ENCODE results near the gene ADK. TPM values are rescaled to one million over a fixed set of nuclear protein-coding genes. Genes with fewer than 3 reads are reported as not detected.
A peak's percentile ranks its signal among the peaks of the same experiment; 100 is the strongest.

Gene ADK
- total and polyA plus RNA-seq, 5 donors from 2014 or later, result 33.3 to 83.0 (median 63.7) TPM

DNA sequence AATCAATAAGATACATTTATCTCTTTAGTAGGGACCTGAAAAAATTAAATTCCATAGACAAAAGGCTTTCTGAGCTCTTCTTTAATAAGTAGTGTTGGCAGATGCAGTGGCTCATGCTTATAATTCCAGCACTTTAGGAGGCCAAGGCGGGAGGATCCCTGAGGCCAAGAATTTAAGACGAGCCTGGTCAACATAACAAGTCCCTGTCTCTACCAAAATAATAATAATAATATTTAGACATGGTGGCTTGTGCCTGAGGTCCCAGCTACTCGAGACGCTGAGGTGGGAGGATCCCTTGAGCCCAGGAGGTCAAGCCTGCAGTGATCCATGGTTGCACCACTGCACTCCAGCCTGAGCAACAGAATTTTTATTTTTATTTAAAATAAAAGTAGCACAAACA lies 280.8 kb downstream of the ADK start:
- no peaks in the 10 kb centered on the region for H3K4me1 ChIP-seq (ENCODE audit: control insufficient read depth, insufficient read depth, low read length, poor library complexity, severe bottlenecking)
- H3K9me3 Mint-ChIP-seq, result peaks cover 0 to 2% (median 0%) of the 10 kb centered on the region in 7 donors
- no peak for ATAC-seq (ENCODE audit: low read depth in 2 of 2)
- H3K9me3 ChIP-seq (ENCODE audit: control insufficient read depth in 2 of 2, low read length in 2 of 2), result no peaks in the 10 kb centered on the region
- peaks cover 0 to 17% (median 12%) of the 10 kb centered on the region in 4 donors for H3K4me1 Mint-ChIP-seq
- H3K27me3 ChIP-seq (ENCODE audit: control insufficient read depth, insufficient read depth, low read length), result no peaks in the 10 kb centered on the region
- DNase-seq, result no peak
- no peak overlapping the region for H3K4me3 ChIP-seq (ENCODE audit: low read depth, low read length)
- no peaks in the 10 kb centered on the region for H3K27me3 Mint-ChIP-seq
- no peak overlapping the region for H3K27ac ChIP-seq (ENCODE audit: insufficient read depth, low read length, poor library complexity, severe bottlenecking)
- H3K4me3 Mint-ChIP-seq, result no peak overlapping the region
- no peaks in the 10 kb centered on the region for H3K36me3 ChIP-seq (ENCODE audit: control insufficient read depth, insufficient read depth, low read length)
- peaks cover 14% of the 10 kb centered on the region for H3K36me3 Mint-ChIP-seq
- no peak overlapping the region for H3K27ac Mint-ChIP-seq

DNA sequence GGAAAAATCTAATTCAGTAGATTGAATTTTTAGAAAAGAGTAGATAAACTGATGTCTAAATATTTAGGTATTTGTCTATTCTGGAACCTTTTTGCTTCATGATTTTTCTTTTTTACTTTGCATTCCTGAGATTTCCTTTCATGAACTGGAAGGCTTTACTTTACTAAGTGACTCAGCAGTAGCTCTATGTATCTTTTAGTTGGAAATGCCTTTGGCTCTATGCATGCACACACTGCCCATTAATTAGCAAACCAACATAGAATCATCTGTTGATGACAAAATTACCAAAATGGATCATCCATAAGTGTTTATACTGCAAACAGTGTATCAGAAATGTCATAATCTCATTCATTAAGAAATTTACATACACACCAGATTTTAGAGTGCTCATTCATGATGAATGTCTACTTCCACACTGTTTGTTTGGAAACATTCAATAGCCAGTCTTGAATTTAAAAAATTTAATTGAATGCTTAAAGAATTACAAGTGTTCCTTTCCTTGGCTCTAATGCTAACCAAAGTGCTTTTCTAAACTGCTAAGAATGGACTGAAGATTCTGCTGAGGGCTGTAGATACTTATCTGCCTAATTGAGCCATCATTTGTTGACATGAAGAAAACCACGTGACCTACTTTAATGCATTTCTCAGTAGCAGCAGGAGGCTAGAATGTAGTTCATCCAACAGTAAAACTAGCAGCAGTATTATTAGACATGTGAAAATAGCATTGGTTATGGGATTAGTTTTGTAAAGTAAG lies 282.0 kb downstream of the ADK start:
- H3K4me3 Mint-ChIP-seq, result no peak overlapping the region
- no peak overlapping the region for H3K27ac Mint-ChIP-seq
- no peaks in the 10 kb centered on the region for H3K4me1 ChIP-seq (ENCODE audit: control insufficient read depth, insufficient read depth, low read length, poor library complexity, severe bottlenecking)
- no peak overlapping the region for H3K27ac ChIP-seq (ENCODE audit: insufficient read depth, low read length, poor library complexity, severe bottlenecking)
- H3K36me3 ChIP-seq (ENCODE audit: control insufficient read depth, insufficient read depth, low read length), result no peaks in the 10 kb centered on the region
- H3K9me3 Mint-ChIP-seq, result peaks cover 0 to 6% (median 0%) of the 10 kb centered on the region in 7 donors
- no peaks in the 10 kb centered on the region for H3K27me3 Mint-ChIP-seq
- peaks cover 8 to 24% (median 17%) of the 10 kb centered on the region in 4 donors for H3K4me1 Mint-ChIP-seq
- H3K9me3 ChIP-seq (ENCODE audit: control insufficient read depth in 2 of 2, low read length in 2 of 2), result no peaks in the 10 kb centered on the region
- H3K36me3 Mint-ChIP-seq, result peaks cover 14% of the 10 kb centered on the region
- DNase-seq (no peak), ATAC-seq (ENCODE audit: low read depth in 2 of 2) (no peak)
- no peak overlapping the region for H3K4me3 ChIP-seq (ENCODE audit: low read depth, low read length)
- no peaks in the 10 kb centered on the region for H3K27me3 ChIP-seq (ENCODE audit: control insufficient read depth, insufficient read depth, low read length)

DNA sequence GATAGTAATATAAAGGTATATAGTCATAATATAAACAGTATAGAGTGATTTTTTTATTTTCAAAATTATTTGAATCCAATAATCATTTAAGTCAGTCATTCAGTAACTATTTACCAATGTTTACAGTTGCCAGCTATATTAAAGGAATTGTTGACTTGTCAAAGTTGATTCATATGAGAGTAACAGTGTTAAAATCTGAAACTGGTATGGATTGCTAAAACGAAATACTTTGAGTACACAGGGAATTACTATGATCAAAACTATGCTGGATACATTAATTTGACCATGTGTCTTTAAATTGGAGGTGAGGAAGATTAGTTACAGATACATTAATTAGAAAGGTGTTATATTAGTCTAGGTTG lies 282.6 kb downstream of the ADK start:
- H3K27ac ChIP-seq (ENCODE audit: insufficient read depth, low read length, poor library complexity, severe bottlenecking), result no peak overlapping the region
- no peaks in the 10 kb centered on the region for H3K4me1 ChIP-seq (ENCODE audit: control insufficient read depth, insufficient read depth, low read length, poor library complexity, severe bottlenecking)
- Mint-ChIP-seq H3K9me3 (peaks cover 0 to 6% (median 0%) of the 10 kb centered on the region in 7 donors), H3K4me1 (peaks cover 9 to 27% (median 19%) of the 10 kb centered on the region in 4 donors), H3K27ac (no peak overlapping the region), H3K36me3 (peaks cover 12% of the 10 kb centered on the region), H3K4me3 (no peak overlapping the region), H3K27me3 (no peaks in the 10 kb centered on the region)
- H3K9me3 ChIP-seq (ENCODE audit: control insufficient read depth in 2 of 2, low read length in 2 of 2), result no peaks in the 10 kb centered on the region
- no peaks in the 10 kb centered on the region for H3K27me3 ChIP-seq (ENCODE audit: control insufficient read depth, insufficient read depth, low read length)
- ATAC-seq (ENCODE audit: low read depth in 2 of 2) (no peak), DNase-seq (no peak)
- no peak overlapping the region for H3K4me3 ChIP-seq (ENCODE audit: low read depth, low read length)
- no peaks in the 10 kb centered on the region for H3K36me3 ChIP-seq (ENCODE audit: control insufficient read depth, insufficient read depth, low read length)

DNA sequence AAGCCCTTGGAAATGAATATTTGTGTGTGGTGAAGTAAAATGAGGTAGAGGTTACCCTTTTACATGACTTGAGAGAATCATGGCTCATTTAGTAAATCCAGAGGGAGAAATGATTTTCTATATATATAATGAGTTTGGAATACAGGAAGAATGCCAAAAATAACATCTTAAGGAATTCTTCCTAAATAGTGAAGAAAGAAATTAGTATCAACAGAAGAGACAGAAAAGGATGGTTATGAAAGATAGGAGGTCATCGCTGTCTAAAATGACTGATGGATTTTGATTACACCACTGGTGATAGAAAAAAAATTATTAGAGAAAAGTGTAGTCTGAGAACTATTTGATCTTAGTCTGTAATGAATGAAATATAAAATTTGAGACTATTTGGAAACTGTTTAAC lies 283.0 kb downstream of the ADK start:
- no peak overlapping the region for H3K27ac ChIP-seq (ENCODE audit: insufficient read depth, low read length, poor library complexity, severe bottlenecking)
- H3K9me3 Mint-ChIP-seq, result peaks cover 0 to 6% (median 0%) of the 10 kb centered on the region in 7 donors
- no peak for ATAC-seq (ENCODE audit: low read depth in 2 of 2)

DNA sequence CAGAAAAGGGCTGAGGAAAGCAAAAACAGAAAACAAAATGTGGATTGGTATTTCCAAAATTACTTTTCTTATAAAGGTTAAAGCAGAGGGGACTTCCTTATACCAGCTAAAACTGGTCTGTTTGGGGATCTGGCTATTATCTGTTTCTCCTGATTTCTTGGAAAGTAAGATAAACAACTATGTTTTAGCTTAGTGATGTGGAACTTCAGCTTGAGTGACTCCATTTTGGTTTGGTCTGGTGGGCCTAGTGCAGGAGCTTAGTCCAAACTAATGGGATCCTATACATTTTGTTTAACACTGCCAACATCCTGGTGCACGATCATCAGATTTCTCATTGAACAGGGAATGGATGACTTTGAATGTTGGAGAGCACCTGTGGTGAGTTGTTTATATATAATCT lies 283.5 kb downstream of the ADK start:
- H3K27ac ChIP-seq (ENCODE audit: insufficient read depth, low read length, poor library complexity, severe bottlenecking), result no peak overlapping the region
- H3K27me3 ChIP-seq (ENCODE audit: control insufficient read depth, insufficient read depth, low read length), result no peaks in the 10 kb centered on the region
- DNase-seq, result no peak
- Mint-ChIP-seq H3K27me3 (no peaks in the 10 kb centered on the region), H3K36me3 (peaks cover 8% of the 10 kb centered on the region), H3K27ac (peak overlapping the region in 1 of 3 donors; percentile 67), H3K4me3 (no peak overlapping the region), H3K9me3 (peaks cover 0 to 6% (median 0%) of the 10 kb centered on the region in 7 donors), H3K4me1 (peaks cover 18 to 31% (median 25%) of the 10 kb centered on the region in 4 donors)
- no peaks in the 10 kb centered on the region for H3K9me3 ChIP-seq (ENCODE audit: control insufficient read depth in 2 of 2, low read length in 2 of 2)
- peaks cover 5% of the 10 kb centered on the region for H3K4me1 ChIP-seq (ENCODE audit: control insufficient read depth, insufficient read depth, low read length, poor library complexity, severe bottlenecking)
- no peak overlapping the region for H3K4me3 ChIP-seq (ENCODE audit: low read depth, low read length)
- H3K36me3 ChIP-seq (ENCODE audit: control insufficient read depth, insufficient read depth, low read length), result no peaks in the 10 kb centered on the region
- ATAC-seq (ENCODE audit: low read depth in 2 of 2), result no peak

More for the DNA sequence above, 283.0 kb downstream of the ADK start:
- Mint-ChIP-seq H3K4me1 (peaks cover 13 to 31% (median 22%) of the 10 kb centered on the region in 4 donors), H3K27ac (no peak overlapping the region), H3K4me3 (no peak overlapping the region), H3K27me3 (no peaks in the 10 kb centered on the region), H3K36me3 (peaks cover 8% of the 10 kb centered on the region)
- H3K36me3 ChIP-seq (ENCODE audit: control insufficient read depth, insufficient read depth, low read length), result no peaks in the 10 kb centered on the region
- DNase-seq, result no peak
- H3K27me3 ChIP-seq (ENCODE audit: control insufficient read depth, insufficient read depth, low read length), result no peaks in the 10 kb centered on the region
- H3K4me1 ChIP-seq (ENCODE audit: control insufficient read depth, insufficient read depth, low read length, poor library complexity, severe bottlenecking), result peaks cover under 1% of the 10 kb centered on the region
- H3K4me3 ChIP-seq (ENCODE audit: low read depth, low read length), result no peak overlapping the region
- no peaks in the 10 kb centered on the region for H3K9me3 ChIP-seq (ENCODE audit: control insufficient read depth in 2 of 2, low read length in 2 of 2)

DNA sequence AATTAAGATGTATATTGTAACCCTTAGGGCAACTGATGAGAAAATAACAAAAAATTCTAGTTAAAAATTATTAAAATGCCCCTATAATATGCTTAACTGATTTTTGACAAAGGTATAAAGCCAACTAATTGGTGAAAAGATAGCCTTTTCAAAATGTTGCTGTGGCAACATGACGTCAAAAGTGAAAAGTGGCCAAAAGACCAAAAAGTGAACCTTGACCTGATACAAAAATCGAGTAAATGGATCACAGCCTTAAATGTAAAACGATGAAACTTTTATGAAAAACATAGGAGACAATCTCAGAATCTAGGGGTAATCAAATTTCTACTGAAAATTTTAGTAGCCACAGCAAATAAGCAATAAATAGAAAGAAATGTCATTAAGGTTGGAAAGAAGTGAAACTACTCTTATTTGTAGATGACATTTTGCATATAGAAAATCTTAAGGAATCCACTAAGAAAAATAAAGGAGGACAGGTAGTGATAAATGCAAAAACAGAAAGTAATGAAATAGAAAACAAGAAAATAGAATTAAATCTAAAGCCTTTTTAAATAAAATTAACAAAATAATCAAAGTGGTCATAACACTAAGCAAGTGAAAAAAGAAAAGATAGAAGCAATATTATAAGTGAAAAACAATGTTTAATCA lies 285.6 kb downstream of the ADK start:
- Histone ChIP-seq H3K36me3 (ENCODE audit: control insufficient read depth, insufficient read depth, low read length) (no peaks in the 10 kb centered on the region), H3K4me3 (ENCODE audit: low read depth, low read length) (no peak overlapping the region), H3K4me1 (ENCODE audit: control insufficient read depth, insufficient read depth, low read length, poor library complexity, severe bottlenecking) (peaks cover 5% of the 10 kb centered on the region), H3K9me3 (ENCODE audit: control insufficient read depth in 2 of 2, low read length in 2 of 2) (no peaks in the 10 kb centered on the region), H3K27me3 (ENCODE audit: control insufficient read depth, insufficient read depth, low read length) (no peaks in the 10 kb centered on the region), H3K27ac (ENCODE audit: insufficient read depth, low read length, poor library complexity, severe bottlenecking) (no peak overlapping the region)
- no peak overlapping the region for H3K4me3 Mint-ChIP-seq
- H3K9me3 Mint-ChIP-seq, result peaks cover 0 to 6% (median 0%) of the 10 kb centered on the region in 7 donors
- H3K27ac Mint-ChIP-seq, result no peak overlapping the region
- no peaks in the 10 kb centered on the region for H3K36me3 Mint-ChIP-seq
- no peaks in the 10 kb centered on the region for H3K27me3 Mint-ChIP-seq
- DNase-seq, result no peak
- H3K4me1 Mint-ChIP-seq, result peaks cover 18 to 38% (median 25%) of the 10 kb centered on the region in 4 donors
- no peak for ATAC-seq (ENCODE audit: low read depth in 2 of 2)

DNA sequence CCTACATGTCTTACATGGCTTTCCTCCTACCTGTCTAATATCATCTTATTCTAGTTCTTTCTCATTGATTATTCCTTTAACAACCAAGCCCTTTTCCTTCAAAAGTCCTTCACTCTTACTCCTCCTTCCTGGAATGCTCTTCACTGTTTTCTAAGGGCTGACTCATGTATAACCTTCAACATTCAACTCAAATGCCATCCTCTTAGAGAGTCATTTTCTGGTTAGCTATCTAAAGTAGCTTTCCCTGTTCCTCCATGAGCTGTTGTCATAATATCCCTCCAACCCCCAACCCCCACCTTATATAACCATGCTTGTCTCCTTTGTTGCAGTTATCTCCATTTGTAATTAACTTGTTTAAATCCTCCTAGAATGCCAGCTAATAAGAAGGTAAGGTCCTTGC lies 286.8 kb downstream of the ADK start:
- DNase-seq (no peak), ATAC-seq (ENCODE audit: low read depth in 2 of 2) (no peak)
- H3K4me3 Mint-ChIP-seq, result no peak overlapping the region

More for the DNA sequence above, 286.8 kb downstream of the ADK start:
- H3K4me1 Mint-ChIP-seq, result peaks cover 18 to 42% (median 26%) of the 10 kb centered on the region in 4 donors
- Histone ChIP-seq H3K27me3 (ENCODE audit: control insufficient read depth, insufficient read depth, low read length) (no peaks in the 10 kb centered on the region), H3K4me1 (ENCODE audit: control insufficient read depth, insufficient read depth, low read length, poor library complexity, severe bottlenecking) (peaks cover 5% of the 10 kb centered on the region), H3K9me3 (ENCODE audit: control insufficient read depth in 2 of 2, low read length in 2 of 2) (no peaks in the 10 kb centered on the region), H3K4me3 (ENCODE audit: low read depth, low read length) (no peak overlapping the region), H3K27ac (ENCODE audit: insufficient read depth, low read length, poor library complexity, severe bottlenecking) (no peak overlapping the region), H3K36me3 (ENCODE audit: control insufficient read depth, insufficient read depth, low read length) (no peaks in the 10 kb centered on the region)
- H3K27ac Mint-ChIP-seq, result peak overlapping the region in 1 of 3 donors; percentile 68
- peaks cover 0 to 9% (median 0%) of the 10 kb centered on the region in 7 donors for H3K9me3 Mint-ChIP-seq
- no peaks in the 10 kb centered on the region for H3K36me3 Mint-ChIP-seq
- H3K27me3 Mint-ChIP-seq, result no peaks in the 10 kb centered on the region

All from CD4-positive, CD25-positive, alpha-beta regulatory T cell (primary cell).